ENCODE data around the gene RABGAP1.

RABGAP1 gene

GRCh38 chr9:123000371-123001068 is 59.7 kb downstream of the RABGAP1 start:
- FAIRE-seq (no peak), DNase-seq (ENCODE audit: insufficient read length, low spot score) (no peak)
- TF ChIP-seq TAF1 (IDR thresholded peaks at IDR 0.05; ENCODE audit: low read depth, low read length) (no peak), POLR2AphosphoS5 (IDR thresholded peaks at IDR 0.05; ENCODE audit: low read depth, low read length) (no peak), SPI1 (IDR thresholded peaks at IDR 0.05; ENCODE audit: low read depth, low read length) (no peak)

- TF ChIP-seq TAF1 (IDR thresholded peaks at IDR 0.05; ENCODE audit: low read depth, low read length) (no peak), PAX5 (IDR thresholded peaks at IDR 0.05; ENCODE audit: insufficient read depth, low read length, severe bottlenecking) (no peak), POLR2A (IDR thresholded peaks at IDR 0.05; ENCODE audit: low read depth, low read length) (no peak), POU2F2 (IDR thresholded peaks at IDR 0.05; ENCODE audit: low read depth, low read length) (no peak), POLR2AphosphoS5 (IDR thresholded peaks at IDR 0.05; ENCODE audit: low read depth, low read length) (no peak), SPI1 (IDR thresholded peaks at IDR 0.05; ENCODE audit: low read depth, low read length) (peak; percentile 64)
- DNase-seq (ENCODE audit: insufficient read length, low spot score), result no peak
- peak; percentile 45 for FAIRE-seq
These were observed 61.9 kb downstream of the RABGAP1 start for GRCh38 chr9:123002754-123003153.

GRCh38 chr9:123003466-123003865 is 62.6 kb downstream of the RABGAP1 start:
- no peak for TF ChIP-seq PAX5 (IDR thresholded peaks at IDR 0.05; ENCODE audit: insufficient read depth, low read length, severe bottlenecking)
- no peak for TF ChIP-seq POLR2AphosphoS5 (IDR thresholded peaks at IDR 0.05; ENCODE audit: low read depth, low read length)
- TF ChIP-seq SPI1 (IDR thresholded peaks at IDR 0.05; ENCODE audit: low read depth, low read length), result no peak
- no peak for TF ChIP-seq POLR2A (IDR thresholded peaks at IDR 0.05; ENCODE audit: low read depth, low read length)
- TF ChIP-seq TAF1 (IDR thresholded peaks at IDR 0.05; ENCODE audit: low read depth, low read length), result no peak
- TF ChIP-seq POU2F2 (IDR thresholded peaks at IDR 0.05; ENCODE audit: low read depth, low read length), result no peak
- DNase-seq (ENCODE audit: insufficient read length, low spot score) (no peak), FAIRE-seq (no peak)

- DNase-seq (ENCODE audit: insufficient read length, low spot score) (no peak), FAIRE-seq (no peak)
- no peak for TF ChIP-seq SPI1 (IDR thresholded peaks at IDR 0.05; ENCODE audit: low read depth, low read length)
- TF ChIP-seq POLR2AphosphoS5 (IDR thresholded peaks at IDR 0.05; ENCODE audit: low read depth, low read length), result no peak
- TF ChIP-seq POLR2A (IDR thresholded peaks at IDR 0.05; ENCODE audit: low read depth, low read length), result no peak
- no peak for TF ChIP-seq POU2F2 (IDR thresholded peaks at IDR 0.05; ENCODE audit: low read depth, low read length)
- TF ChIP-seq TAF1 (IDR thresholded peaks at IDR 0.05; ENCODE audit: low read depth, low read length), result no peak
- no peak for TF ChIP-seq PAX5 (IDR thresholded peaks at IDR 0.05; ENCODE audit: insufficient read depth, low read length, severe bottlenecking)
These were observed 65.1 kb downstream of the RABGAP1 start for GRCh38 chr9:123005964-123006363.

- no peak for DNase-seq (ENCODE audit: insufficient read length, low spot score)
- FAIRE-seq, result no peak
These were observed 66.4 kb downstream of the RABGAP1 start for GRCh38 chr9:123007269-123007668.

GRCh38 chr9:123008909-123009308 is 68.1 kb downstream of the RABGAP1 start:
- no peak for TF ChIP-seq SPI1 (IDR thresholded peaks at IDR 0.05; ENCODE audit: low read depth, low read length)
- DNase-seq (ENCODE audit: insufficient read length, low spot score) (no peak), FAIRE-seq (no peak)

More at GRCh38 chr9:123007269-123007668, 66.4 kb downstream of the RABGAP1 start:
- no peak for TF ChIP-seq POLR2A (IDR thresholded peaks at IDR 0.05; ENCODE audit: low read depth, low read length)
- no peak for TF ChIP-seq POLR2AphosphoS5 (IDR thresholded peaks at IDR 0.05; ENCODE audit: low read depth, low read length)
- TF ChIP-seq SPI1 (IDR thresholded peaks at IDR 0.05; ENCODE audit: low read depth, low read length), result no peak
- no peak for TF ChIP-seq TAF1 (IDR thresholded peaks at IDR 0.05; ENCODE audit: low read depth, low read length)
- TF ChIP-seq POU2F2 (IDR thresholded peaks at IDR 0.05; ENCODE audit: low read depth, low read length), result no peak

GRCh38 chr9:123011380-123011779 is 70.6 kb downstream of the RABGAP1 start:
- no peak for FAIRE-seq
- no peak for TF ChIP-seq TAF1 (IDR thresholded peaks at IDR 0.05; ENCODE audit: low read depth, low read length)
- no peak for TF ChIP-seq SPI1 (IDR thresholded peaks at IDR 0.05; ENCODE audit: low read depth, low read length)
- no peak for TF ChIP-seq POLR2A (IDR thresholded peaks at IDR 0.05; ENCODE audit: low read depth, low read length)
- TF ChIP-seq POU2F2 (IDR thresholded peaks at IDR 0.05; ENCODE audit: low read depth, low read length), result no peak
- no peak for TF ChIP-seq POLR2AphosphoS5 (IDR thresholded peaks at IDR 0.05; ENCODE audit: low read depth, low read length)
- no peak for TF ChIP-seq PAX5 (IDR thresholded peaks at IDR 0.05; ENCODE audit: insufficient read depth, low read length, severe bottlenecking)

GRCh38 chr9:123011878-123012528 is 71.2 kb downstream of the RABGAP1 start:
- FAIRE-seq (no peak), DNase-seq (ENCODE audit: insufficient read length, low spot score) (no peak)
- TF ChIP-seq POLR2AphosphoS5 (IDR thresholded peaks at IDR 0.05; ENCODE audit: low read depth, low read length), result no peak
- TF ChIP-seq PAX5 (IDR thresholded peaks at IDR 0.05; ENCODE audit: insufficient read depth, low read length, severe bottlenecking), result no peak
- no peak for TF ChIP-seq POLR2A (IDR thresholded peaks at IDR 0.05; ENCODE audit: low read depth, low read length)
- TF ChIP-seq POU2F2 (IDR thresholded peaks at IDR 0.05; ENCODE audit: low read depth, low read length), result no peak
- no peak for TF ChIP-seq TAF1 (IDR thresholded peaks at IDR 0.05; ENCODE audit: low read depth, low read length)
- TF ChIP-seq SPI1 (IDR thresholded peaks at IDR 0.05; ENCODE audit: low read depth, low read length), result no peak

More at GRCh38 chr9:123011380-123011779, 70.6 kb downstream of the RABGAP1 start:
- no peak for DNase-seq (ENCODE audit: insufficient read length, low spot score)

- TF ChIP-seq POU2F2 (IDR thresholded peaks at IDR 0.05; ENCODE audit: low read depth, low read length) (no peak), SPI1 (IDR thresholded peaks at IDR 0.05; ENCODE audit: low read depth, low read length) (no peak), POLR2AphosphoS5 (IDR thresholded peaks at IDR 0.05; ENCODE audit: low read depth, low read length) (no peak), POLR2A (IDR thresholded peaks at IDR 0.05; ENCODE audit: low read depth, low read length) (no peak)
- DNase-seq (ENCODE audit: insufficient read length, low spot score), result no peak
- FAIRE-seq, result no peak
These were observed 75.8 kb downstream of the RABGAP1 start for GRCh38 chr9:123016631-123017030.

- no peak for TF ChIP-seq PAX5 (IDR thresholded peaks at IDR 0.05; ENCODE audit: insufficient read depth, low read length, severe bottlenecking)
- no peak for TF ChIP-seq TAF1 (IDR thresholded peaks at IDR 0.05; ENCODE audit: low read depth, low read length)
- DNase-seq (ENCODE audit: insufficient read length, low spot score) (no peak), FAIRE-seq (no peak)
These were observed 80.0 kb downstream of the RABGAP1 start for GRCh38 chr9:123020796-123021195.

All from GM12891 (cell line).